Aorta (tissue), 5 donors: ENCODE measurements around the gene NDUFB11. TPM values are rescaled to one million over a fixed set of nuclear protein-coding genes. Genes with fewer than 3 reads are reported as not detected.

ENCODE experiments used
- ATAC-seq: fragments of 200-7000 bp; cut with Tn5 transposase; one replicate; pipeline ENCODE4 v1.9.1; 2022; ENCODE audit warnings: moderate library complexity; ENCODE audit not compliant: low FRiP score
- DNase-seq, 2 donors: peaks; one replicate each; pipeline ENCODE4 v3.0.0-alpha.2; 2020
- H3K27ac ChIP-seq, 2 donors: one replicate each; pipeline ENCODE4 v1.5.1; 2013; ENCODE audit warnings: low read length in 2 of 2, mild to moderate bottlenecking in 2 of 2, moderate library complexity in 2 of 2, control low read depth in 1 of 2, inconsistent platforms in 1 of 2, low read depth in 1 of 2
- H3K27me3 ChIP-seq, 2 donors: one replicate each; pipeline ENCODE4 v1.6.1; 2013; ENCODE audit warnings: control low read depth in 1 of 2, low read length in 1 of 2, mild to moderate bottlenecking in 1 of 2, moderate library complexity in 1 of 2; ENCODE audit not compliant: insufficient read depth in 2 of 2, control insufficient read depth in 1 of 2
- H3K36me3 ChIP-seq, 2 donors: one replicate each; pipeline ENCODE4 v1.6.1; 2013; ENCODE audit warnings: control low read depth in 1 of 2, low read length in 1 of 2, mild to moderate bottlenecking in 1 of 2; ENCODE audit not compliant: insufficient read depth in 2 of 2, control insufficient read depth in 1 of 2
- H3K4me1 ChIP-seq, 2 donors: one replicate each; pipeline ENCODE4 v1.6.1; 2013; ENCODE audit warnings: low read length in 2 of 2, control low read depth in 1 of 2, mild to moderate bottlenecking in 1 of 2, moderate library complexity in 1 of 2; ENCODE audit not compliant: insufficient read depth in 2 of 2, control insufficient read depth in 1 of 2
- H3K4me3 ChIP-seq, 2 donors: one replicate each; pipeline ENCODE4 v1.5.1; 2013; ENCODE audit warnings: low read length in 2 of 2, control low read depth in 1 of 2, mild to moderate bottlenecking in 1 of 2
- H3K9me3 ChIP-seq: one replicate; pipeline ENCODE4 v1.6.1; 2013; ENCODE audit warnings: mild to moderate bottlenecking, low read length; ENCODE audit not compliant: control insufficient read depth
- WGBS, 2 donors: extraction: QIAGEN DNeasy Blood & Tissue Kit; methylation state at CpG; one replicate each; pipeline ENCODE4 v1.1.7; 2013; 5-methylcytosine and 5-hydroxymethylcytosine counted together
- intact Hi-C, 2 donors: fragments of 100-400 bp; cut with DNase I; formaldehyde crosslinking; loops; one replicate each; pipeline versions ENCODE4 v1.14.2 to v1.15.0; 2022
- polyA plus RNA-seq, 2 donors: library from polyadenylated mRNA; stranded (reverse); fragments of 200-250 nt; gene quantifications; one replicate each; pipeline ENCODE4 v1.2.3, GENCODE V29; 2013
- total RNA-seq, 2 donors: library from RNA; stranded (reverse); fragmentation: NEBNext Ultra II Directional; extraction: Animal tissue kit (Norgen Biotek cat#: 25700); gene quantifications; one replicate each; pipeline ENCODE4 v1.2.1, GENCODE V29; 2021
- donor health status: healthy with polysubstance abuse.
- donor health status: Bipolar disorder and iron deficiency.
- donor health status: DM: no; HTN: no; CAD: no.
- donor health status: DM: no; HTN: no; CAD: no.
- donor health status: DM: yes; HTN: yes; CAD: no.

NDUFB11 gene
- total and polyA plus RNA-seq, 4 donors = 33.7 to 69.5 (median 53.0) TPM

GRCh38 chrX:47178337-47178736, 33.8 kb upstream of the NDUFB11 start:
- DNase-seq (peak; percentile 20 to 48), ATAC-seq (no peak)
- Histone ChIP-seq H3K9me3 (no peaks in the 10 kb centered on the region), H3K27me3 (no peaks in the 10 kb centered on the region), H3K36me3 (no peaks in the 10 kb centered on the region), H3K27ac (no peak overlapping the region), H3K4me1 (no peaks in the 10 kb centered on the region), H3K4me3 (no peak overlapping the region)
- intact Hi-C loops = no loop called here
- WGBS, 2 donors = 77 to 85% methylated on average over 5 of the region's 5 CpGs

DNA sequence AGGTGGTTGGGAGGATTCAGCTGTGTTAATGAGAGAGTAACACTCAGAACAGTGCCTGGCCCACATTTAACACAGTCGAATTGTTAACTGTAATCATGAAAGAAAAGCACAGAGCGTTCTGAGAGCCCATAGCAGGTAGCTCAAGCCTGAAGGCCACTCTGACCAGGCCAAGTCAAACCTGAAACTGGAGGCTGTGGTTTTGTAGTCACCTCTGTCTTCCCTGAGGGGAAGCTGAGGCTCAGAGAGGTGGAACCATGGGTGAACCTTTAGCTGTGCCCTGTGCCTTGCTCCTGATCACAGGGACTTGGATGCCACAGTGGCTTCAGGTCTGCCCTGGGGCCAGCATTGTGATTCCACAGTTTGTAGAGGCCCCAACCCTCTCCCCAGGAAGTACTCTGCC, 32.6 kb upstream of the NDUFB11 start:
- intact Hi-C loops = no loop called here
- no peak overlapping the region for H3K4me3 ChIP-seq
- no peaks in the 10 kb centered on the region for H3K27me3 ChIP-seq
- no peaks in the 10 kb centered on the region for H3K9me3 ChIP-seq
- peak; percentile 3 to 4 for DNase-seq
- no peak for ATAC-seq
- H3K27ac ChIP-seq = no peak overlapping the region
- H3K36me3 ChIP-seq = no peaks in the 10 kb centered on the region
- WGBS, 2 donors = 46 to 55% methylated on average over 2 of the region's 2 CpGs
- H3K4me1 ChIP-seq = no peaks in the 10 kb centered on the region

DNA sequence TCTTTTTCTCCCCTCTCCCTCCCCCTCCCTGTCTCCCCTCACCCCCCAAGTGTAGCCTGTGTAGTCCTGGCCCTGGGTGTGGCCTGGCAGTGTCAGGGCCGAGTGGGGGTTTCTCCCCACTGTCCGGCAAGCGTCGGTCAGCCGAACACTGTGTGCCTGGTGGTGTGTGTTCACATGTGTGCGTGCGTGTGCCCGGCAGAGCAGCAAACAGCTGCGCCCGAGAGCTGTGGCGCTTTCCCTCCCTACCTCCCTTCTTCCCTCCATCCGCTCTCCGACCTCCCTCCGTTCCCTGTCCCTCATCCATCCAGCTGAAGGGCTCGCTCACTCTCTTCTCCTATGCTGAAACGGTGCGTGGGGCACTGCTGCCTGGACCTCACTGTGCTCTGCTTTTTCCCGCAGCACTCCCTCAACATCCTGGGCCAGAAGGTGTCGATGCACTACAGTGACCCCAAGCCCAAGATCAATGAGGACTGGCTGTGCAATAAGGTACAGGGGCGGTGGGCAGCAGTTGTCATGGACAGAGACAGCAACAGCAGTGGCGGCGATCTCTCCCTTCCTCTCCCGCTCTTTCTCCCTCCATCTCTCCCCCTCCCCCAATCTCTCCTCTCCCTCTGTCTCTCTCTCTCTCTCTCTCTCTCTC, 31.7 kb upstream of the NDUFB11 start:
- no peaks in the 10 kb centered on the region for H3K4me1 ChIP-seq
- intact Hi-C loops = no loop called here
- DNase-seq (peak; percentile 5 to 37), ATAC-seq (no peak)
- H3K27me3 ChIP-seq = no peaks in the 10 kb centered on the region
- no peak overlapping the region for H3K27ac ChIP-seq
- 75 to 90% methylated on average over 23 of the region's 23 CpGs for WGBS, 2 donors
- no peaks in the 10 kb centered on the region for H3K9me3 ChIP-seq
- no peaks in the 10 kb centered on the region for H3K36me3 ChIP-seq
- H3K4me3 ChIP-seq = no peak overlapping the region

GRCh38 chrX:47175588-47175980, 31.1 kb upstream of the NDUFB11 start:
- Histone ChIP-seq H3K4me1 (no peaks in the 10 kb centered on the region), H3K9me3 (no peaks in the 10 kb centered on the region), H3K27ac (no peak overlapping the region), H3K27me3 (no peaks in the 10 kb centered on the region), H3K36me3 (no peaks in the 10 kb centered on the region), H3K4me3 (no peak overlapping the region)
- peak in 1 of 2 donors; percentile 26 for DNase-seq
- ATAC-seq = no peak
- intact Hi-C loops = no loop called here
- WGBS, 2 donors = 87 to 90% methylated on average over 12 of the region's 12 CpGs

DNA sequence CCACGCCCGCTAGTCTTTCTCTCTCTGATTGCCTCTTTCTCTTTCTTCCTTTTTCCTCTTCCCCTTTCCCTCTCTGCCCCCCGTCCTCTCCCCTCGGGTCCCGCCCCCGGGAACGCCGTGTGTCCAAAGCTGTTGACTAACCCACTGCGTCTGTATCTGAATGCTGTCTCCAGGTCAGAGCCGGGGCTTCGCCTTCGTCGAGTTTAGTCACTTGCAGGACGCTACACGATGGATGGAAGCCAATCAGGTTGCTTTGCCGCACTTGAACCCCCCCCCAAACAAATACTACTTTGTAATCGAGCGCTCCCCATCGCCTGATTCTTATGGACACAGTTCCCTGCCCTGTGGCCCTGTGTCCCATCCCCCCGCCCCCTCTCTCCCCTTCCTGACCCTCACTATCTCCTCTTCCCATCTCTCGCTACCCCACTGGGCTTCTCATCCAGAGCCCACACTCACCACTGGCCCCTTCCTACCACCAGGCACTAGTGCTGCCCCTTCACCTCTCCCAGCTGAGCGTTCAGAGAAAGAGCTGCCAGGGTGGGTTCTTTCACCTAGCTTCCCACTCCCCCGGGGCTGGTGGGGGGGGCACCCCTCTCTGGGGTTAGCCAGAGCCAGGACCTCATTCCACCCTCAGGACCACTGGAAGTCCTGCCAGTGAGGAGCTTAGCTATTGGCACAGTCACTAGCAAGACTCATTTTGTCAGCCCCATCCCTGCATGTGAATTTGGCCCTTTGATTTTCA, 30.5 kb upstream of the NDUFB11 start:
- no peak for ATAC-seq
- H3K36me3 ChIP-seq = no peaks in the 10 kb centered on the region
- DNase-seq = peak; percentile 17 to 57

DNA sequence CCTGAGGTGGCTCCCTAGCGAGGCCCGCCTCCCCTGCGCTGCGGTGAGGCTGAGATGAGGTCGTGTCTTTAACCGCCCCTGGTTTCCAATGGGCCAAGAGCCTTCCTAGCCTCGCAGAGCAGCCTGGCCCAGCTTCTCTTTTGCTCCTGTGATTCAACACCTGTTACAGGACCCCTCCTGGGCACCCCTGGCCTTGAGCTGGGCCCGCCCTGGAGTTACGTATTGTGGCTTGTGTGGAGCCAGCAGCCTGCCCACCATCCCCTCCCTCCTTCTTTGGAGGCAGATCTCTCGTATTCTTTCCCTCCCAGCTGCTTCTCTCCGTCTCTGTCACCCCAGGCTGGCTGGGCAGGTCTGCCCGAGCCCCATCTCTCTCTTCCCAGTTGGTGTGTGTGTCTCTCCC, 29.9 kb upstream of the NDUFB11 start:
- H3K4me3 ChIP-seq = no peak overlapping the region
- peaks cover 0 to 1% of the 10 kb centered on the region in 2 donors for H3K36me3 ChIP-seq
- H3K9me3 ChIP-seq = no peaks in the 10 kb centered on the region
- ATAC-seq (no peak), DNase-seq (peak; percentile 43 to 51)
- no peaks in the 10 kb centered on the region for H3K4me1 ChIP-seq
- no peaks in the 10 kb centered on the region for H3K27me3 ChIP-seq
- WGBS, 2 donors = 84 to 88% methylated on average over 12 of the region's 12 CpGs
- intact Hi-C loops = no loop called here
- no peak overlapping the region for H3K27ac ChIP-seq

More for the DNA sequence above, 30.5 kb upstream of the NDUFB11 start:
- Histone ChIP-seq H3K4me3 (no peak overlapping the region), H3K27me3 (no peaks in the 10 kb centered on the region), H3K4me1 (no peaks in the 10 kb centered on the region), H3K27ac (no peak overlapping the region), H3K9me3 (no peaks in the 10 kb centered on the region)
- intact Hi-C loops = no loop called here
- 80 to 88% methylated on average over 23 of the region's 23 CpGs for WGBS, 2 donors

DNA sequence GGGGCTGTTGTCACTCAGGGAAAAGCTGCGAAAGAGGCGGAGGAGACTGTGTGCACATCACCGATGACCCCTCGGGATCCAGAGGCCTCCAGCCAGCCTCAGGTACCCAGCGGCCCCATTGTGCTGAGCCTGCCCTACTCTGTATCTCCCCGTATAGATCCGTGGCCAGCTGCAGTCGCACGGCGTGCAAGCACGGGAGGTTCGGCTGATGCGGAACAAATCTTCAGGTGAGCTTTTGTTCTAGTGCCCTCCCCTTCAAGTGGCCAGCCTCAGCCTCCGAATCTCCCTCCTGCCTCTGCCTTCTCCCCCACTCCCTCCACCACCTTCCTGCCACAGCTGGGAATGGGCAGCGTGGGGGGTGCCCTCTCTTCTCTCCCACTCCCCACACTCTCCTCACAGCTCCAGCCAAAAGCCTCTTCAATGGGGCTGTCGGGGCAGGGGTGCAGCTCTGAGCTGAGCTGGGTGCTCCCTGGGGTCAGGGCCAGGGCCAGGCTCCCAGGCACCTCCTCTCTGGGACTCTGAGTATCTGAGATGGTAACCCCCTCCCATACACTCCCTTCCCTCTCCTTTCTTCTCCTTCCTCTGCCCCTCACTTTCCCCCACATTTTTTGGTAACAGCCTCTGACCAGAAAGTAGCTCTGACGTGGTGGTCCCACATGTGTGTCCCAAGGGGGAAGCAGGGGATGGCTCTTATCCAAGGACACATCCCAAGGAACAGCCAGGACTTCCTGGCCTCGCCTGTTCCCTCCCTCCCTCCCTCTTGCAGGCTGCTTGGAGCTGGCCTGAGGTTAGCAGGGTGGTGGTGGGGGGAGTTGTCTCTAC, 28.7 kb upstream of the NDUFB11 start:
- Histone ChIP-seq H3K27ac (no peak overlapping the region), H3K36me3 (peaks cover 0 to 2% of the 10 kb centered on the region in 2 donors), H3K27me3 (no peaks in the 10 kb centered on the region), H3K9me3 (no peaks in the 10 kb centered on the region), H3K4me1 (no peaks in the 10 kb centered on the region), H3K4me3 (no peak overlapping the region)
- WGBS, 2 donors = 78 to 83% methylated on average over 18 of the region's 18 CpGs
- peak; percentile 19 to 66 for DNase-seq
- no peak for ATAC-seq
- intact Hi-C loops = no loop called here

DNA sequence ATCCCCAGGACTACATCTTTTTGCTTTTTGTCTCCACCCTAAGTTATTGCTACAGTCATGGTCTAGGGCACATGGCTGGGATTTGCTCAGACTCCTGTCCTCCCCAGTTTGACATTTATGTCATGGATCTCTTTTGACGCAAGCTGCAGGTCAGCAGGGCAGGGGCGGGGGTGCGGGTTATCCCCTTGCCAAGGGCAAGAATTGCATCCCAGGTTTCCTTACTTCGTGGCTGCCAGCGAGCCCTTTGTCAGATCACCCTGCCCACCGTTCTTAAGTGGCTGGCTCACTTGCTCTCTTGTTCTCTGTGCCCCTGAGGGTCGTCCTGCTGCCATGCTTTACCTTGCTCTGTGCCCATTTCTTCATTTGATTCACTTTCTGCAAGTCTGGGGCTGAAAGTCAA, 28.0 kb upstream of the NDUFB11 start:
- Histone ChIP-seq H3K27ac (no peak overlapping the region), H3K4me1 (no peaks in the 10 kb centered on the region), H3K27me3 (no peaks in the 10 kb centered on the region), H3K36me3 (peaks cover 0 to 2% of the 10 kb centered on the region in 2 donors), H3K9me3 (no peaks in the 10 kb centered on the region), H3K4me3 (no peak overlapping the region)
- peak in 1 of 2 donors; percentile 41 for DNase-seq
- 80 to 86% methylated on average over 7 of the region's 7 CpGs for WGBS, 2 donors
- ATAC-seq = no peak
- intact Hi-C loops = no loop called here
